ENCODE results near the gene SMARCE1.

The SMARCE1 gene

DNA sequence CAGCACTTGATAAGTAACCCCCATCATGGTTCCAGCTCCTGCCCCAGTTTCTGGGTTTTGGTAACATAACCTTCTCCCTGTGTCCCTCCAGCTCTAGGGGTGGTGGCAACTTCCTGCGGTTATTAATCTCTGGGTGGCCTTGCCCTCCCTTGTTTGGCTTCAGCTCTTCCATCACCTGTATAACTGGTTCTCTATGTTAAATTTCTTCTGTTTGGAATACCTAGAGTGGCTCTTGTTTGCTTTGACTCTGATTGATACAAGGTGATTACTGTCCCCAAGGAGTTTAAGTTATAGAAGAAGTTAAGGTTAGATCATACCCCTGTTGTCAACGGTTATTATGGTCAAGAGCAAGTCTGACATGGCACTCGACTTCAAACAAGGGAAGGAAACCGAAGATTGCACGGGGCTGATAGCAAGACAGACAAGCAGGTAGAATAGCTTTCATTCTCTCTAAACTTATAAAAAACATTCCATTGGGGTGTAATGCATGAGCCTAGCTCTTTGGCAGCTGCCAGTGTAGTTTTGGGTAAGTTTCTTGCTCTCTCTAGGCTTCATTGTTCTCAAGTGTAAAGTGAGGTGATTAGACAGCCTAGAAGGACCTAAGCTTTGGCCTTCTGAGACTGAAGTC, 71.4 kb downstream of the SMARCE1 start:
- DNase-seq (ENCODE audit: extremely low read depth, low read depth), result no peak
- H3K4me3 ChIP-seq (replicated peaks; ENCODE audit: low read depth, low read length), result no peak overlapping the region
- TF ChIP-seq, protein P1, sequence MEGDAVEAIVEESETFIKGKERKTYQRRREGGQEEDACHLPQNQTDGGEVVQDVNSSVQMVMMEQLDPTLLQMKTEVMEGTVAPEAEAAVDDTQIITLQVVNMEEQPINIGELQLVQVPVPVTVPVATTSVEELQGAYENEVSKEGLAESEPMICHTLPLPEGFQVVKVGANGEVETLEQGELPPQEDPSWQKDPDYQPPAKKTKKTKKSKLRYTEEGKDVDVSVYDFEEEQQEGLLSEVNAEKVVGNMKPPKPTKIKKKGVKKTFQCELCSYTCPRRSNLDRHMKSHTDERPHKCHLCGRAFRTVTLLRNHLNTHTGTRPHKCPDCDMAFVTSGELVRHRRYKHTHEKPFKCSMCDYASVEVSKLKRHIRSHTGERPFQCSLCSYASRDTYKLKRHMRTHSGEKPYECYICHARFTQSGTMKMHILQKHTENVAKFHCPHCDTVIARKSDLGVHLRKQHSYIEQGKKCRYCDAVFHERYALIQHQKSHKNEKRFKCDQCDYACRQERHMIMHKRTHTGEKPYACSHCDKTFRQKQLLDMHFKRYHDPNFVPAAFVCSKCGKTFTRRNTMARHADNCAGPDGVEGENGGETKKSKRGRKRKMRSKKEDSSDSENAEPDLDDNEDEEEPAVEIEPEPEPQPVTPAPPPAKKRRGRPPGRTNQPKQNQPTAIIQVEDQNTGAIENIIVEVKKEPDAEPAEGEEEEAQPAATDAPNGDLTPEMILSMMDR (IDR thresholded peaks at IDR 0.05; ENCODE audit: low read depth, low read length, missing control alignments), result no peak

All from HFF-Myc (cell line).